ENCODE results near the gene ABCC2. TPM values are rescaled to one million over a fixed set of nuclear protein-coding genes. Genes with fewer than 3 reads are reported as not detected.

ABCC2 gene
- total and polyA plus RNA-seq, 8 donors, result 0.60 to 1.8 (median 1.1) TPM

- DNase-seq (no peak), ATAC-seq (no peak)
- TF ChIP-seq, protein P1, sequence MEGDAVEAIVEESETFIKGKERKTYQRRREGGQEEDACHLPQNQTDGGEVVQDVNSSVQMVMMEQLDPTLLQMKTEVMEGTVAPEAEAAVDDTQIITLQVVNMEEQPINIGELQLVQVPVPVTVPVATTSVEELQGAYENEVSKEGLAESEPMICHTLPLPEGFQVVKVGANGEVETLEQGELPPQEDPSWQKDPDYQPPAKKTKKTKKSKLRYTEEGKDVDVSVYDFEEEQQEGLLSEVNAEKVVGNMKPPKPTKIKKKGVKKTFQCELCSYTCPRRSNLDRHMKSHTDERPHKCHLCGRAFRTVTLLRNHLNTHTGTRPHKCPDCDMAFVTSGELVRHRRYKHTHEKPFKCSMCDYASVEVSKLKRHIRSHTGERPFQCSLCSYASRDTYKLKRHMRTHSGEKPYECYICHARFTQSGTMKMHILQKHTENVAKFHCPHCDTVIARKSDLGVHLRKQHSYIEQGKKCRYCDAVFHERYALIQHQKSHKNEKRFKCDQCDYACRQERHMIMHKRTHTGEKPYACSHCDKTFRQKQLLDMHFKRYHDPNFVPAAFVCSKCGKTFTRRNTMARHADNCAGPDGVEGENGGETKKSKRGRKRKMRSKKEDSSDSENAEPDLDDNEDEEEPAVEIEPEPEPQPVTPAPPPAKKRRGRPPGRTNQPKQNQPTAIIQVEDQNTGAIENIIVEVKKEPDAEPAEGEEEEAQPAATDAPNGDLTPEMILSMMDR (IDR thresholded peaks at IDR 0.05), result no peak
- Histone ChIP-seq H3K27ac (no peak overlapping the region), H3K4me1 (no peaks in the 10 kb centered on the region), H3K36me3 (no peaks in the 10 kb centered on the region), H3K9me3 (no peaks in the 10 kb centered on the region), H3K27me3 (no peaks in the 10 kb centered on the region), H3K4me3 (no peak overlapping the region)
- intact Hi-C loops (cut with DNase I), result no loop called here
These were observed 12.7 kb upstream of the ABCC2 start for GRCh38 chr10:99769706-99770105.

- TF ChIP-seq, protein P1 (IDR thresholded peaks at IDR 0.05), result no peak
- H3K4me1 ChIP-seq, result peaks cover 0 to 2% of the 10 kb centered on the region in 2 donors
- ATAC-seq (no peak), DNase-seq (no peak)
- intact Hi-C loops (cut with DNase I), result no loop called here
- no peaks in the 10 kb centered on the region for H3K36me3 ChIP-seq
- H3K9me3 ChIP-seq, result no peaks in the 10 kb centered on the region
- H3K4me3 ChIP-seq, result no peak overlapping the region
- no peaks in the 10 kb centered on the region for H3K27me3 ChIP-seq
- no peak overlapping the region for H3K27ac ChIP-seq
These were observed 11.9 kb upstream of the ABCC2 start for GRCh38 chr10:99770408-99771045.

DNA sequence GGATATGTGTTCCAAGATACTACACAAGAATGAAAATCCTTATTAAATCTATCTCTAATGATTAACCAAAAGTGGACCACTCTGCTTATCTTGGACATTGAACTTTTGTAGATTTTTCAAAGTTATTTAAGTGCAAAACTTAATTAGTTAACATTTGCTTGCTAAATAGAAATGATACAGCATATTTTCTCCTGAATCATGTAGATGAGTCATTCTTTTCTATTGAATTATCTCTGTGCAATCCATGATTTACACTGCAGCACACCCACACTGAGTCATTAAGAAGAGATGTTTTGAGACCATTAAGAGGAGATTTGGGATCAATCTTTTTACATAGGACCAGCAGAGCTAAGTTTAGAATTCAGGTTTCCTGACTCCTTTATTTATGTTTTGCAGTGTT is 6.6 kb upstream of the ABCC2 start:
- Histone ChIP-seq H3K27ac (peak overlapping the region in 1 of 2 donors; percentile 45), H3K9me3 (no peaks in the 10 kb centered on the region), H3K4me3 (no peak overlapping the region), H3K36me3 (no peaks in the 10 kb centered on the region), H3K27me3 (no peaks in the 10 kb centered on the region), H3K4me1 (peaks cover 4 to 46% of the 10 kb centered on the region in 2 donors)
- intact Hi-C loops (cut with DNase I), result no loop called here
- no peak for DNase-seq
- TF ChIP-seq, protein P1 (IDR thresholded peaks at IDR 0.05), result no peak
- peak; percentile 60 for ATAC-seq

GRCh38 chr10:99777918-99778714 is 4.3 kb upstream of the ABCC2 start:
- Histone ChIP-seq H3K36me3 (no peaks in the 10 kb centered on the region), H3K27me3 (no peaks in the 10 kb centered on the region), H3K27ac (peak overlapping the region in 1 of 2 donors; percentile 83), H3K4me3 (no peak overlapping the region), H3K9me3 (no peaks in the 10 kb centered on the region), H3K4me1 (peaks cover 4 to 46% of the 10 kb centered on the region in 2 donors)
- peak; percentile 47 for ATAC-seq
- DNase-seq, result no peak
- TF ChIP-seq, protein P1 (IDR thresholded peaks at IDR 0.05), result no peak
- intact Hi-C loops (cut with DNase I), result no loop called here

- no peaks in the 10 kb centered on the region for H3K9me3 ChIP-seq
- ATAC-seq, result peak; percentile 71
These were observed 3.1 kb upstream of the ABCC2 start for GRCh38 chr10:99779335-99779734.

More at GRCh38 chr10:99779335-99779734, 3.1 kb upstream of the ABCC2 start:
- Histone ChIP-seq H3K27ac (peak overlapping the region; percentile 65 to 83), H3K4me1 (peaks cover 4 to 46% of the 10 kb centered on the region in 2 donors), H3K4me3 (no peak overlapping the region), H3K27me3 (no peaks in the 10 kb centered on the region), H3K36me3 (no peaks in the 10 kb centered on the region)
- DNase-seq, result peak in 1 of 4 donors; percentile 19
- TF ChIP-seq, protein P1 (IDR thresholded peaks at IDR 0.05), result no peak
- intact Hi-C loops (cut with DNase I), result no loop called here
